GM12878 (cell line): ENCODE measurements around the gene SRMS.

Experiments
- JUND ChIP-seq: IDR thresholded peaks from 2 replicates; pipeline ENCODE4 v1.6.1; 2012; ENCODE audit warnings: low read depth, mild to moderate bottlenecking, low read length, improper control_type of control experiment, moderate library complexity
- TARDBP ChIP-seq: IDR thresholded peaks from 2 replicates; pipeline ENCODE4 v1.6.1; 2016; ENCODE audit warnings: borderline replicate concordance
- ZNF274 ChIP-seq: IDR thresholded peaks from one replicate; pipeline ENCODE4 v1.8.0; 2011; ENCODE audit not compliant: insufficient read length, insufficient read depth
- TF ChIP-seq, protein P1 (sequence below), 3 experiments: IDR thresholded peaks in 2 of 3; conservative IDR thresholded peaks in 1 of 3; 2 replicates each; pipeline ENCODE4 v1.5.1; 2011; ENCODE audit warnings: low read depth in 3 of 3, low read length in 3 of 3, mild to moderate bottlenecking in 3 of 3, control low read depth in 2 of 3, moderate library complexity in 2 of 3, inconsistent platforms in 1 of 3, mixed read lengths in 1 of 3; ENCODE audit not compliant: control insufficient read depth in 2 of 3, insufficient read depth in 1 of 3; ENCODE audit errors: extremely low read depth in 1 of 3

DNA sequence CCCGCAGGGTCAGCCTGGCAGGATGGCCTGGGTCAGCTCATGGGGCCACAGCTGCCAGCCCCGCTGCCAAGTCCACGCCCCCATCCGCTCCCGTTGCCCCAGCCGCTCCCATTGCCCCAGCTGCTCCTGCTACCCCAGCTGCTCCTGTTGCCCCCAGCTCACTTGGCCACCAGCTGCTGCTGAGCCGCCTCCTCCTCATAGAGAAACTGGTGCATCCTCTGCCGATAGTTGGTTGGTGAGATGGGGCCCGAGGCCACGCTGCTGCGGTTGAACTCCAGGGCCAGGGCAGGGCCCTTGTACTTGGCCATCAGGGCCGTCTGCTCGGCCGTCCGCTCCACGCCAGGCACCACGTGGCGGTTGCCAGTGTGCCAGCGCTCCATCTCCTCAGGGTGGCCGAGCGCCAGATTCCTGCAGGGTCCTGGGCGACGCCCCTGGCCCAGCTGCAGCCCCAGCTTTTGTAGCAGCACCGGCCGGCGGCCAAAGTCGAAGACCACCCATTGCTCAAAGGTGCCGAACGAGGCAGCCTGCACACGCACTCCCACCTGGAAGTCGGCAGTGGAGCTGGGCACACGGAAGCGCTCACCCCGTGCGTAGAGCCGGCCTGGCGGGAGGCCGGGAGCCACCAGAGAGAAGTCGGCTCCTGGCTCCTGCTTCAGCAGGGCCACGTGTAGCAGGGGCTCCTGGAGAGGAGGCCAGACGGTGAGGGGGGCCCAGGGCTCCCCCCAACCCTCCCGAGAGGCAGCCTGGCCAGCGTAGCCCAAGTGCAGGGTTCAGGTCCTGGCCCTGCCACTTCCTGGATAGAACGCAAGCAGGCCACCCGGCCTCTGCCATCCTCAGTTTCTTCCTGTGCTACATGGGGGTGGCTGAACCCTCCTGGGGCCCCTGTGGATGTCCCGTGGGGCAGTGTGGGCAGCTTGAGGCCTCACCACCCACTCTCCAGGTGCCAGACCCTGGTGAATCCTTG lies 21.7 kb upstream of the SRMS start:
- TF ChIP-seq, protein P1, sequence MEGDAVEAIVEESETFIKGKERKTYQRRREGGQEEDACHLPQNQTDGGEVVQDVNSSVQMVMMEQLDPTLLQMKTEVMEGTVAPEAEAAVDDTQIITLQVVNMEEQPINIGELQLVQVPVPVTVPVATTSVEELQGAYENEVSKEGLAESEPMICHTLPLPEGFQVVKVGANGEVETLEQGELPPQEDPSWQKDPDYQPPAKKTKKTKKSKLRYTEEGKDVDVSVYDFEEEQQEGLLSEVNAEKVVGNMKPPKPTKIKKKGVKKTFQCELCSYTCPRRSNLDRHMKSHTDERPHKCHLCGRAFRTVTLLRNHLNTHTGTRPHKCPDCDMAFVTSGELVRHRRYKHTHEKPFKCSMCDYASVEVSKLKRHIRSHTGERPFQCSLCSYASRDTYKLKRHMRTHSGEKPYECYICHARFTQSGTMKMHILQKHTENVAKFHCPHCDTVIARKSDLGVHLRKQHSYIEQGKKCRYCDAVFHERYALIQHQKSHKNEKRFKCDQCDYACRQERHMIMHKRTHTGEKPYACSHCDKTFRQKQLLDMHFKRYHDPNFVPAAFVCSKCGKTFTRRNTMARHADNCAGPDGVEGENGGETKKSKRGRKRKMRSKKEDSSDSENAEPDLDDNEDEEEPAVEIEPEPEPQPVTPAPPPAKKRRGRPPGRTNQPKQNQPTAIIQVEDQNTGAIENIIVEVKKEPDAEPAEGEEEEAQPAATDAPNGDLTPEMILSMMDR (IDR thresholded peaks at IDR 0.05 in 2 of 3, conservative IDR thresholded peaks at IDR 0.05 in 1 of 3; ENCODE audit: control insufficient read depth in 2 of 3, extremely low read depth in 1 of 3, insufficient read depth in 1 of 3, low read depth in 3 of 3, low read length in 3 of 3) = no peak
- no peak for TF ChIP-seq JUND
- no peak for TF ChIP-seq ZNF274
- TF ChIP-seq TARDBP = no peak
